GM18909 (cell line): Measurements from ENCODE around the gene PNMA8C.
"Not testable (repeated sequence)": the region's sequence is repeated elsewhere in the genome, so short reads cannot be mapped to it uniquely, and the experiment has no call there.

Experiments
- ATAC-seq: cut with Tn5 transposase; IDR thresholded peaks from one replicate; pipeline ENCODE4 v1.9.1; 2021; ENCODE audit warnings: mild to moderate bottlenecking; ENCODE audit not compliant: unreplicated experiment, poor library complexity

The PNMA8C gene

DNA sequence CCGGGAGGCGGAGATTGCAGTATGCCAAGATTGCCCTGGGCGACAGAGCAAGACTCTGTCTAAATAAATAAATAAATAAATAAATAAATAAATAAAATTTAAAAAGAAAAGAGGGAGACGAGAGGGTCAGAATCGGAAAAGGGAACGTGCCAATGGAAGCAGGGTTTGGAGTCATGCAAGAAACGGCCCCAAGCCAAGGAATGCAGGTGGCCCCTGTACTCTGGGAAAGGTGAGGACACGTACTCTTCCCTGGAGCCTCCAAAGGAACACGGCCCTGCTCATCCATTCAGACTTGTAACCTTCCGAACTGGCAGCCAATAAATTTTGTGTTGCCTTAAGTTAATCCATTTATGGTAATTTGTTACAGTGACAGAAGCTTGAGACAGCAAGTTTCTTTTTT is 19.9 kb upstream of the PNMA8C start:
- no peak for ATAC-seq

DNA sequence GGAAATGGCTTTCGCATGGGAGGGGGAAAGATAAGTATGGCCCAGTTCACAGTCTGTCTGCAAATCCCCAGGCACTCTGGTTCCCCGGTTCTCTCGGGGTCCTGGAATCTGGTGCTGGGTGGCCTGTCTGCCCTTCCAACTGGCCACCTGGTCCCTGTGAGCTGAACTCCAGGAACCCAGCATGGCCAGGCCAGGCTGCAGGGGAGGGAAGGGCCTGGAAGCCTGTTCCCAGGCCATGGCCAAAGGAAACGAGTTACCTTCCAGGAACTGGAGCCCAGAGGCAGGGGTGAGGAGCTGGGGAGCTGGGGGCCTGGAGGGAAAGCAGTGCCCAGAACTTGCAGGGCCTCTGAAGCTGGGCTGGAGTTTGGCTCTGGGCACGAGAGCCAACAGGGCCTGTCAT is 19.1 kb upstream of the PNMA8C start:
- no peak for ATAC-seq

GRCh38 chr19:46447006-46447405 is 18.3 kb upstream of the PNMA8C start:
- no peak for ATAC-seq

DNA sequence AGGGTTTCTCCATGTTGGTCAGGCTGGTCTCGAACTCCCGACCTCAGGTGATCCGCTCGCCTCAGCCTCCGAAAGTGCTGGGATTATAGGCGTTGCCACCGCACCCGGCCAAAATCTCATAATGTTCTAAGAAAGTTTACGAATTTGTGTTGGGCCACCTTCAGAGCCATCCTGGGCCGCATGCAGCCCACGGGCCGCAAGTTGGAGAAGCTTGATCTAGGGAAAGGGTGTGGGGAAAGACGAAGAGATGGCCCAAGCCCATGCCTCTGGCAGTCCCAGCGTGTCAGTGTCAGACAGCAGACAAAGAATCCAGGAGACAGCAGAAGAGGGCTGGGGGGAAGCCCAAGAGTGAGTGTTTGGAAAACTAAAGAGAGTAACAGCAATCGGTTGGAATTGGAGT is 17.3 kb upstream of the PNMA8C start:
- ATAC-seq, result no peak

DNA sequence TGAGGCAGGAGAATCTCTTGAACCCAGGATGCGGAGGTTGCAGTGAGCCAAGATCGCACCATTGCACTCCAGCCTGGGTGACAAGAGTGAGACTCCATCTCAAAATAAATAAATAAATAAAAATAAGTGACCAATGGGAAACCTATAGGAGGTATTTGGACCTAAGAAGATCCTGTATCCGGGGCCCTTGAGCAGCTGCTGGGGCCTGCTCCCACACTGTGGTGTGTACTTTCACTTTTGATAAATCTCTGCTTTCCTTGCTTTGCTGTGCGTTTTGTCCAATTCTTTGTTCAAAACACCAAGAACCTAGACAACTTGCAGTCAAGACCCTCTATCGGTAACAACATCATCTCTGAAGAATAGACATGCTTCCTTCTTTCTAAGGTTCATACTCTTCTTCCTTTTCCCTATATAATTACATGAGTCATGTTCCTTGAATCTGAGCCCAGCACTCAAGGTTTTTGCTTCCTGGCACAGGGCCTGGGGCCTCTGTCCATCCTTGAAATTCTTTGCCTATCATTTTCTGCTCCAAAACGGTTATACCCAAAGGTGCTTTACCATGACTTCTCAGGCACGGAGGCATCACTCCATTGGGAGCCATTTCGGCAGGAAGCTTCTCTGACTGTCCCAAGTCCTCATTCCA is 14.2 kb upstream of the PNMA8C start:
- no peak for ATAC-seq

DNA sequence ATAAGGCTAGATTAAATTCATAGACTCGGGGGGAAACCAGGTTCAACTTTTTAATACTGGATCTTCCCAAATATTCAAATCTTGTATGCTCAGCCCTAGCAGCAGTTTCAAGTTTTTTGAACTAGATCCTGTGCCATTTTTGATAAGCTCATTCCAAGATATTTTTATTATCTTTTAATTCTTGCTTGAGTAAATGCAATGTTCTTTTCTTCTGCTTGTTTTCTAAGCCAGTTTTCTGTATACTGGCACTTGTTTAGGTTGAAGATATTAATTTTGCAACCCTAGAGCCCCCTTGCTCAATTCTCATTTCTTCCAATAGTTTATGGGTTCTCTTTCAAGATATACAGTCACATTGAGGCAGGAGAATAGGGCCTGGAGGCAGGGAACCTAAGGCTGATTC is 13.1 kb upstream of the PNMA8C start:
- ATAC-seq, result no peak

GRCh38 chr19:46435689-46436088 is 7.0 kb upstream of the PNMA8C start:
- ATAC-seq, result not testable (repeated sequence)

- no peak for ATAC-seq
Observed at GRCh38 chr19:46435009-46435408, 6.3 kb upstream of the PNMA8C start.

- not testable (repeated sequence) for ATAC-seq
Observed at GRCh38 chr19:46433470-46433869, 4.7 kb upstream of the PNMA8C start.

DNA sequence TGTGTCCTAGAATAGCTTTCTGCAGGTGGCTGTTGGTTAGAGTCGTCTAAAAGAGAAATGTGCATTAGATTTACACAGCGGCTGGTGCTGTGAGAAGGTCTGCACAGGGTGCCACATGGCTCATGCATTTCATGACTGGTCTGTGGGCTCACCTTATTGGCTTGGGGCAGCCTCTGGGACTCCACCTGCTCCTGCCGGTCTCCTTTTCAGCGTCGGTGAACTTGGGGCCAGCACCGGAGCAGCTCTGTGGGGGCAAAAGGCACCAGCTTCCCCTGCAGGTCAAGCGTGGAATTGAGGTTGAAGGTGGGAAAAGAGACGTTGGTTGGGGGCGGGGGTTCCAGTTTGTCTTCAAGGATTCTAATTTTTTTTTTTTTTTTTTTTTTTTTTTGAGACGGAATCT is 3.1 kb upstream of the PNMA8C start:
- ATAC-seq, result no peak

DNA sequence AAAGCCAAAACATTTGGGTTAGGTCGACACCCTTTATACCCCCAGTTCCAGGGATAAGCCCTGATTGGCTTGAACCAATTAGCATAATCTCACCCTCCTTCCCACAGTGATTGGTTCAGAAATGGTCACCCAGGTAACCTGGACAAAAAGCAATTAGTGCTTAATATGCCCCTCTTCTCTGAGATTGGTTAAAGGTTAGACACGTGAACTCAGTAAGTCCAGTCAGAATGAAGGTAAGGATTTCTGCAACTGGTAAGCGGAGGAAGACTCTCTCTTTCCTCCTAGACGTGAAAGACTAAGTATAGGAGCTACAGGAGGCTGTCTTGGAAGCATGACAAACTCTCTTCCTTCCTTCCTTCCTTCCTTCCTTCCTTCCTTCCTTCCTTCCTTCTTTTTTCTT is 1.3 kb upstream of the PNMA8C start:
- no peak for ATAC-seq

GRCh38 chr19:46427518-46428045 is 1.2 kb downstream of the PNMA8C start:
- no peak for ATAC-seq

DNA sequence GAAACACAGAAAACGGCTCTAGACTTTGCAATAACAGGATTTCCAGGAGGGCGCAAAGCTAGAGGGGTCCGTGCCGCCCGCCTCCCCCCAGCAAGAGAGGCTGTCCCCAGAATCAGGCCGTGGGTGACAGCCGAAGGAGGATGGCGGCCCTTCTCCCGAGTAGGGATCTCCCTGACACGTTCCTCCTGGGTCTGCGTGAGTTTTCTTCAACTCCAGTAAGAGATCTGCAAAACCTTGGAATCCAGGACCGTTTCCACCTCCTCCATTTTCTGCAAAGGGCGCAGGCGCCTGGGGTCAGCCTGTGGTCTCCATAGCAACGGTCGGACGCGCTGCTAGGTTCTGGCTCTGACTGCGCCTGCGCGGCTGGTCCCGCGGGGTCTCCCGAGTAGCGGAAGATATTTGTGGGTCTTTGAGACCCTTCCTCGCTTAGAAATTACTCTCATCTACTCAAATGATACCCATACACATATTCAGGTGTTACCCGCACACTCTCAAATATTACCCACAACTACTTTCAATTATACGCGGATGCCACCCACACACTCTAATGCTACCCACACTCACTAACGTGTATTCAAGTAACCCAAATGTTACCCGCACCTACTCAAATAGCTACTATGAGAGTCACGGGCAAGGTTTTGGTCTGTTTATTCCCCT is 2.1 kb downstream of the PNMA8C start:
- no peak for ATAC-seq

DNA sequence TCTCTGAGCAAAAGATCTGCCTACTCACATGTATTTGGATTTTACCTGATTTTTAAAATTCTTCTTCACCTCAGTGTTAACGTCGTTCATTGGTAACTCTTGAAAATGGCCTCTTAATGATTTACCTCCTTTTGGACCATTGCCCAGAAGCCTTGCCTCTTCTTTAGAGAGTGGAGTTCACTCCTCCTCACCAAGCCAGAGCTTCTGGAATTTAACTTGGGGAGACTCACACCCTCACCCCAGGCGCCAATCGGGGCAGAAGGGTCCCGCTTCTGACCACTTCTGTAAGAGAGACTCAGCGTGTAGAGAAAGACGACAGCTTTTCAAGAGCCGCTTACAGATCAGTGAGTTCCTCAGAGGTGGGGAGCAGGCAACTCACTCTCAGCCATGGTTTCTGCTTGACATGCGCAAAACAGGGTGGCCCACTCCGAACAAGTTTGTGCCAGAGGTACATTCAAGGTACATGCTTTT is 2.7 kb downstream of the PNMA8C start:
- ATAC-seq, result no peak

GRCh38 chr19:46423188-46423587 is 5.5 kb downstream of the PNMA8C start:
- ATAC-seq, result no peak

DNA sequence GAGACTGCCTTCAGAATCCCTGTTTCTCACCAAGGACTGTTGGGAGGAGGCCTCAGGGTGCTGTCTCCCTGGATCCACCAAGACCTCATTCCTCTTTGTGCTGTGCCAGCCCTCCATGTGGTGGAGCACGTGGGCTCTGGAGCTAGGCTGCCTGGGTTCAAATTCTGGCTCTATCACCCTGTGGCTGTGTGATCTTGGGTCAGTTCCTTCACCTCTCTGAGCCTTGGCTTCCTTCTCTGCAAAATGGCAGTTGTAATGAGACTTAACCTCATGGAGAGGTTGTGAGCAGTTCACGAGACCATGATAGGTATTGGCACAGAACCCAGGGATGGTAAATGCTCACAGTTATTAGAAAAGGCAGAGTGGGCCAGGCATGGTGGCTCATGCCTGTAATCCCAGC is 6.4 kb downstream of the PNMA8C start:
- ATAC-seq, result no peak

DNA sequence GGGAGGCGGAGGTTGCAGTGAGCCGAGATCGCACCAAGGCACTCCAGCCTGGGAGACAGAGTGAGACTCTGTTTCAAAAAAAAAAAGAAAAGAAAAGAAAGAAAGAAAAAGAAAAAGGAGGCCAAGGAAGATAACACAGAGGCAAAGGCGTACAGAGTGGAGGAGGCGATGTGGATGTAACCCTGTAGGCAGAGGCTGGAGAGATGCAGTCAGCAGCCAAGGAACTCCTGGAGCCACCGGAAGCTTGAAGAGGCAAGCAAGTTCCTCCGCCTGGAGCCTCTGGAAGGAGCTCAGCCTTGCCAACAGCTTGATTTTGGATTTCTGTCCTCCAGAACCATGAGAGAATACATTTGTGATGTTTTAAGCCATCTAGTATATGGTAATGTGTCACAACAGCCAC is 8.7 kb downstream of the PNMA8C start:
- ATAC-seq, result no peak

GRCh38 chr19:46415804-46416709 is 12.7 kb downstream of the PNMA8C start:
- ATAC-seq, result not testable (repeated sequence)

DNA sequence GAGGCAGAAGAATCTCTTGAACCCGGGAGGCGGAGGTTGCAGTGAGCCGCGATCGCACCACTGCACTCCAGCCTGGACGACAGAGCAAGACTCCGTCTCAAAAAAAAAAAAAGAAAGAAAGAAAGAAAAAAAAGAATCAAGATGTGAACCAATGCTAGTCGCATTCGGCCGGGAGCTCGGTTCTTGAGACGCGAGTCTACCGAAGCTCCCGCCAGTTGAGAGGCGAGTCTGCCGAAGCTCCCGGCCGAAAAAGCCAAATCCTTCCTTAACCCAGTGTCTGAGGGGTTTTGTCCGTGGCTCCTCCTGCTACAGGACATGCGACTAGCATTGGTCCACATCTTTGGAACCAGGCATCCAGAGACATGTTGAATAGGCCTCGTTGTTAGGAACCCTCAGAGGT is 13.8 kb downstream of the PNMA8C start:
- ATAC-seq, result not testable (repeated sequence)

DNA sequence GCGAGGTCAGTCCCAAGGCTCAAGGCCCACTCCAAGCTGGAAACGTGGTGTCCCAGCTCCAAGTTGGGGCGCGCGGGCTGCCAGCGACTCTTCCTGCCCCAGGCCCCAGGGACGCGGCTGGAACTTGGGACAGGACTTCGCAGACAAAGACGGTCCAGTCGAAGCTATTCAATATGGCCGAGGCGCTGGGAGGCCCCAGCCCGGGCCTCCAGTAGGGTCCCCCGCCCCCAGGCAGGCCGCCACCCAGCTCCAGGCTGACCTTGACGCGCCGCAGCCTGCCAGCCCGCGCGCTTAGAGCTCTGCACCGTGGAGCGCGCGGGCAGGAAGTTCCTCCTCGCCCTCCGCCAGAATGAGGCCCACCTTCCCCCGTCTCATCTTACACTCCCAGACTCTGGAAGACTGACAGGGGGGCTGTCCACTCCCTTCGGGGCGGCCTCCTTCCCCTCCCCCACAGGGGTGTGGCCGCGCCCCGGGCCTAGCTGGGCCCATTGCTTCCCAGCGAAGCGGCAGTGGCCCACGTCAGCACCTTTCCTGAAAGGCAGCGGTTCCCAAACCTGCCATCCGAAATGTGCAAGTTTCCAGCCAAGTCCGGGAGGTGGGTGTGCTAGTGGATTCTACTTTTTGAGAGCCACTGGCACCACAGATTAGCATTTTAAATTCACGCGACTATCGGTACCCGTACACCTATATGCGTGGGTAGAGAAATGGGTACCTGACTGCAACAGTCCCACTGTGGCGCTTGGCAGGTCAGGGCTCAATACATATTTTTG is 15.3 kb downstream of the PNMA8C start, which contains the start of gene CCDC8:
Gene CCDC8 (minus strand): TSS at position 303 of the 770 bp plus-strand sequence. CDS start 754 bp downstream, outside the sequence.
- no peak for ATAC-seq
